WTC11 (cell line): Measurements from ENCODE around the gene HOXC11. TPM values are rescaled to one million over a fixed set of nuclear protein-coding genes. Genes with fewer than 3 reads are reported as not detected.

Source experiments
- ATAC-seq: fragments of 200-7000 bp; cut with Tn5 transposase; 2 replicates; pipeline ENCODE4 v1.10.0; 2021; ENCODE audit warnings: mild to moderate bottlenecking, moderate library complexity
- CTCF ChIA-PET: fragments of 300-600 bp; sonication (Branson Sonifier 250); formaldehyde crosslinking; loops from one replicate; lab custom pipeline; 2021; ENCODE audit warnings: antibody characterized with exemption; lab: Charles Lee
- POLR2A ChIA-PET: fragments of 350-600 bp; sonication (Branson Sonifier 250); formaldehyde crosslinking; loops from one replicate; lab custom pipeline; 2021; ENCODE audit warnings: antibody characterized with exemption; lab: Charles Lee
- DNase-seq: peaks from one replicate; pipeline ENCODE4 v3.0.0; 2021; ENCODE audit warnings: low spot score
- H3K27ac Mint-ChIP-seq: 2 replicates; pipeline ENCODE4 v1.8.0; 2021; ENCODE audit warnings: mixed read lengths
- H3K27me3 Mint-ChIP-seq: 2 replicates; pipeline ENCODE4 v1.8.0; 2021; ENCODE audit warnings: low read depth, mild to moderate bottlenecking, moderate library complexity, mixed read lengths
- H3K36me3 Mint-ChIP-seq: 2 replicates; pipeline ENCODE4 v1.8.0; 2021; ENCODE audit warnings: mixed read lengths
- H3K4me1 Mint-ChIP-seq: 2 replicates; pipeline ENCODE4 v1.8.0; 2022; ENCODE audit warnings: mixed read lengths
- H3K4me3 Mint-ChIP-seq: 2 replicates; pipeline ENCODE4 v1.8.0; 2021; ENCODE audit warnings: mild to moderate bottlenecking, moderate library complexity, mixed read lengths
- H3K9me3 Mint-ChIP-seq: 2 replicates; pipeline ENCODE4 v1.8.0; 2021; ENCODE audit warnings: mixed read lengths
- AR ChIP-seq: fragments of 250-450 bp; sonication (Bioruptor Pico); IDR thresholded peaks from 2 replicates; pipeline ENCODE4 v1.9.0; 2021; ENCODE audit warnings: mild to moderate bottlenecking
- ARID4B ChIP-seq: sonication (generic); formaldehyde crosslinking; IDR thresholded peaks from 2 replicates; pipeline ENCODE4 v1.8.0; 2023; ENCODE audit warnings: missing genetic modification reagents, mild to moderate bottlenecking, borderline replicate concordance
- CBFB ChIP-seq: sonication (generic); formaldehyde crosslinking; IDR thresholded peaks from 2 replicates; pipeline ENCODE4 v1.8.1; 2022; ENCODE audit warnings: mild to moderate bottlenecking, low read depth, missing genetic modification reagents
- CDX4 ChIP-seq: fragments of 250-450 bp; sonication (Bioruptor Pico); IDR thresholded peaks from 2 replicates; pipeline ENCODE4 v1.9.0; 2021; ENCODE audit warnings: moderate library complexity, mild to moderate bottlenecking, inconsistent platforms, borderline replicate concordance
- ELF4 ChIP-seq: sonication (generic); formaldehyde crosslinking; IDR thresholded peaks from 2 replicates; pipeline ENCODE4 v1.8.1; 2022; ENCODE audit warnings: low read depth, mild to moderate bottlenecking, moderate library complexity, missing genetic modification reagents
- ETV6 ChIP-seq: sonication (generic); formaldehyde crosslinking; IDR thresholded peaks from 2 replicates; pipeline ENCODE4 v1.8.1; 2022; ENCODE audit warnings: mild to moderate bottlenecking, missing genetic modification reagents
- KAT7 ChIP-seq: sonication (generic); formaldehyde crosslinking; IDR thresholded peaks from 2 replicates; pipeline ENCODE4 v1.8.1; 2023; ENCODE audit warnings: missing genetic modification reagents, mild to moderate bottlenecking, borderline replicate concordance
- SMAD4 ChIP-seq: sonication (generic); formaldehyde crosslinking; IDR thresholded peaks from 2 replicates; pipeline ENCODE4 v1.8.0; 2022; ENCODE audit warnings: mild to moderate bottlenecking, missing genetic modification reagents
- TP53 ChIP-seq: sonication (generic); formaldehyde crosslinking; IDR thresholded peaks from 2 replicates; pipeline ENCODE4 v1.8.1; 2023; ENCODE audit warnings: mild to moderate bottlenecking, missing genetic modification reagents
- USF1 ChIP-seq: sonication (generic); formaldehyde crosslinking; IDR thresholded peaks from 2 replicates; pipeline ENCODE4 v1.8.0; 2022; ENCODE audit warnings: mild to moderate bottlenecking, missing genetic modification reagents
- ZBTB43 ChIP-seq: sonication (generic); formaldehyde crosslinking; IDR thresholded peaks from 2 replicates; pipeline ENCODE4 v1.8.1; 2023; ENCODE audit warnings: mild to moderate bottlenecking, missing genetic modification reagents
- ZNF121 ChIP-seq: sonication (generic); formaldehyde crosslinking; IDR thresholded peaks from 2 replicates; pipeline ENCODE4 v1.8.0; 2023; ENCODE audit warnings: missing genetic modification reagents
- ZNF512 ChIP-seq: sonication (generic); formaldehyde crosslinking; IDR thresholded peaks from 2 replicates; pipeline ENCODE4 v1.8.1; 2022; ENCODE audit warnings: missing genetic modification reagents, borderline replicate concordance
- total RNA-seq: library from RNA; stranded (reverse); gene quantifications from 3 replicates; pipeline ENCODE4 v1.2.3, GENCODE V29; 2021

HOXC11 gene
- total RNA-seq, 1 experiment from 2014 or later: not detected

- ChIA-PET POLR2A (no interaction called here), CTCF (interaction anchor here (1.0 to 1.3 kb wide), 3 partner anchors 45 to 212 kb away, joined by 3 read pairs; no protein-coding TSS in a partner anchor)
Measured at GRCh38 chr12:53959314-53959713, 13.6 kb upstream of the HOXC11 start.

More at GRCh38 chr12:53959314-53959713, 13.6 kb upstream of the HOXC11 start:
- TF ChIP-seq ZNF121 (CRISPR knock-in tag) (no peak), ELF4 (no peak), ARID4B (CRISPR knock-in tag) (no peak), USF1 (CRISPR knock-in tag) (no peak), AR (CRISPR knock-in tag) (no peak), CBFB (CRISPR knock-in tag) (no peak), SMAD4 (CRISPR knock-in tag) (no peak), TP53 (CRISPR knock-in tag) (no peak), ETV6 (CRISPR knock-in tag) (no peak), ZBTB43 (no peak), CDX4 (CRISPR knock-in tag) (no peak), ZNF512 (CRISPR knock-in tag) (no peak), KAT7 (no peak)
- TF ChIP-seq, all 79 proteins: peak for 0
- DNase-seq (no peak), ATAC-seq (no peak)
- H3K27me3 Mint-ChIP-seq: peaks cover 100% of the 10 kb centered on the region
- H3K27ac Mint-ChIP-seq: no peak overlapping the region
- H3K9me3 Mint-ChIP-seq: no peaks in the 10 kb centered on the region
- H3K36me3 Mint-ChIP-seq: no peaks in the 10 kb centered on the region
- H3K4me1 Mint-ChIP-seq: peaks cover 17% of the 10 kb centered on the region
- no peak overlapping the region for H3K4me3 Mint-ChIP-seq
